ENCODE measurements around the gene AURKA. TPM values are rescaled to one million over a fixed set of nuclear protein-coding genes. Genes with fewer than 3 reads are reported as not detected.

Gene AURKA
- total and polyA plus RNA-seq, 2 experiments from 2014 or later, result 75.8 to 82.0 TPM

- H3K4me2 ChIP-seq, result no peak overlapping the region
- no peaks in the 10 kb centered on the region for H3K4me1 ChIP-seq (ENCODE audit: insufficient read depth)
- DNase-seq (ENCODE audit: low spot score), result no peak
- no peak overlapping the region for H2AFZ ChIP-seq
- Mint-ChIP-seq H3K27me3 (ENCODE audit: insufficient read depth, low read depth, poor library complexity) (peaks cover 37% of the 10 kb centered on the region), H3K4me3 (no peak overlapping the region), H3K9me3 (no peaks in the 10 kb centered on the region; the same call in 2 of the 3 replicates), H3K27ac (no peak overlapping the region), H3K4me1 (peaks cover 11% of the 10 kb centered on the region), H3K36me3 (ENCODE audit: low read depth) (no peaks in the 10 kb centered on the region; the same call in 2 of the 3 replicates)
- H3K9me2 ChIP-seq (ENCODE audit: insufficient read depth), result no peaks in the 10 kb centered on the region
- no peaks in the 10 kb centered on the region for H3F3A ChIP-seq (replicated peaks; ENCODE audit: low read depth)
- no peaks in the 10 kb centered on the region for H3K36me3 ChIP-seq (ENCODE audit: insufficient read depth)
- no peak overlapping the region for H3K4me3 ChIP-seq
- no peak for TF ChIP-seq EZH2phosphoT487 (IDR thresholded peaks at IDR 0.05; ENCODE audit: unreplicated experiment)
- TF ChIP-seq ZNF331 (CRISPR knock-in tag; IDR thresholded peaks at IDR 0.05; ENCODE audit: low read depth), result no peak
- no peak for TF ChIP-seq EZH2 (IDR thresholded peaks at IDR 0.05; ENCODE audit: low read depth, unreplicated experiment)
- TF ChIP-seq JUNB (IDR thresholded peaks at IDR 0.05; ENCODE audit: unreplicated experiment), result no peak
- no peak for TF ChIP-seq ZNF462 (CRISPR knock-in tag; IDR thresholded peaks at IDR 0.05)
- no peak for TF ChIP-seq NANOG (IDR thresholded peaks at IDR 0.05; ENCODE audit: borderline replicate concordance)
- no peak for TF ChIP-seq REST (IDR thresholded peaks at IDR 0.05; ENCODE audit: unreplicated experiment)
- TF ChIP-seq STAT1 (IDR thresholded peaks at IDR 0.05; ENCODE audit: unreplicated experiment), result no peak
- TF ChIP-seq CREB1 (CRISPR knock-in tag; IDR thresholded peaks at IDR 0.05; ENCODE audit: low read depth), result no peak
- no peak for TF ChIP-seq ETS1 (IDR thresholded peaks at IDR 0.05)
- TF ChIP-seq POLR2AphosphoS5 (IDR thresholded peaks at IDR 0.05; ENCODE audit: low read depth), result no peak
- TF ChIP-seq ZNF114 (CRISPR knock-in tag; IDR thresholded peaks at IDR 0.05), result no peak
- TF ChIP-seq, protein P1, sequence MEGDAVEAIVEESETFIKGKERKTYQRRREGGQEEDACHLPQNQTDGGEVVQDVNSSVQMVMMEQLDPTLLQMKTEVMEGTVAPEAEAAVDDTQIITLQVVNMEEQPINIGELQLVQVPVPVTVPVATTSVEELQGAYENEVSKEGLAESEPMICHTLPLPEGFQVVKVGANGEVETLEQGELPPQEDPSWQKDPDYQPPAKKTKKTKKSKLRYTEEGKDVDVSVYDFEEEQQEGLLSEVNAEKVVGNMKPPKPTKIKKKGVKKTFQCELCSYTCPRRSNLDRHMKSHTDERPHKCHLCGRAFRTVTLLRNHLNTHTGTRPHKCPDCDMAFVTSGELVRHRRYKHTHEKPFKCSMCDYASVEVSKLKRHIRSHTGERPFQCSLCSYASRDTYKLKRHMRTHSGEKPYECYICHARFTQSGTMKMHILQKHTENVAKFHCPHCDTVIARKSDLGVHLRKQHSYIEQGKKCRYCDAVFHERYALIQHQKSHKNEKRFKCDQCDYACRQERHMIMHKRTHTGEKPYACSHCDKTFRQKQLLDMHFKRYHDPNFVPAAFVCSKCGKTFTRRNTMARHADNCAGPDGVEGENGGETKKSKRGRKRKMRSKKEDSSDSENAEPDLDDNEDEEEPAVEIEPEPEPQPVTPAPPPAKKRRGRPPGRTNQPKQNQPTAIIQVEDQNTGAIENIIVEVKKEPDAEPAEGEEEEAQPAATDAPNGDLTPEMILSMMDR (conservative IDR thresholded peaks at IDR 0.05; ENCODE audit: low read depth in 2 of 2), result no peak
- H3K27me3 ChIP-seq (ENCODE audit: insufficient read depth), result peaks cover 16% of the 10 kb centered on the region; the same call in 1 of the 2 replicates
- no peaks in the 10 kb centered on the region for H3K79me2 ChIP-seq (replicated peaks; ENCODE audit: insufficient read depth)
- no peaks in the 10 kb centered on the region for H4K20me1 ChIP-seq (replicated peaks; ENCODE audit: insufficient read depth)
- H3K27ac ChIP-seq (ENCODE audit: low read depth), result no peak overlapping the region
- ATAC-seq, result no peak
Measured at GRCh38 chr20:56424931-56425330, 32.9 kb upstream of the AURKA start.
